A673 (cell line): ENCODE measurements around the gene LY6G5B. TPM values are rescaled to one million over a fixed set of nuclear protein-coding genes. Genes with fewer than 3 reads are reported as not detected.

Source experiments
- BruUV-seq: library from RNA; stranded (reverse); fragments of 400-500 nt; replicated peaks from 2 replicates; lab custom pipeline; 2021; lab: Mats Ljungman, UMichigan
- CTCF ChIA-PET: fragments of 300-600 bp; sonication (Branson Sonifier 250); formaldehyde crosslinking; loops from one replicate; lab custom pipeline; 2022; ENCODE audit warnings: antibody characterized with exemption; lab: Charles Lee
- POLR2A ChIA-PET: fragments of 300-600 bp; sonication (Branson Sonifier 250); formaldehyde crosslinking; loops from one replicate; lab custom pipeline; 2022; ENCODE audit warnings: antibody characterized with exemption; ENCODE audit not compliant: low non-redundant PET; lab: Charles Lee
- DNase-seq: peaks from one replicate; pipeline ENCODE4 v3.0.0-alpha.2; 2015; ENCODE audit warnings: low spot score
- H3K27ac ChIP-seq: fragments of 200-600 bp; sonication (generic); 2 replicates; pipeline ENCODE4 v1.5.1; 2016; ENCODE audit warnings: mixed run types, low read depth, mild to moderate bottlenecking, mixed read lengths, antibody characterized with exemption, low read length; ENCODE audit not compliant: poor library complexity, severe bottlenecking
- H3K27me3 ChIP-seq: fragments of 200-600 bp; sonication (generic); replicated peaks from 2 replicates; pipeline ENCODE4 v1.6.1; 2017; ENCODE audit warnings: mixed run types, low read depth, mild to moderate bottlenecking, mixed read lengths, antibody characterized with exemption, low read length; ENCODE audit not compliant: insufficient read depth, poor library complexity
- H3K36me3 ChIP-seq: fragments of 200-600 bp; sonication (generic); 2 replicates; pipeline ENCODE4 v1.6.1; 2016; ENCODE audit warnings: mixed run types, mild to moderate bottlenecking, mixed read lengths, antibody characterized with exemption, low read length; ENCODE audit not compliant: insufficient read depth, poor library complexity, severe bottlenecking
- H3K4me1 ChIP-seq: fragments of 200-600 bp; sonication (generic); 2 replicates; pipeline ENCODE4 v1.6.1; 2017; ENCODE audit warnings: mixed run types, mild to moderate bottlenecking, mixed read lengths, antibody characterized with exemption, low read length; ENCODE audit not compliant: insufficient read depth, poor library complexity, severe bottlenecking
- H3K4me3 ChIP-seq: fragments of 200-600 bp; sonication (generic); 2 replicates; pipeline ENCODE4 v1.5.1; 2016; ENCODE audit warnings: low read depth, mixed run types, mild to moderate bottlenecking, mixed read lengths, low read length; ENCODE audit not compliant: poor library complexity, severe bottlenecking
- H3K9me3 ChIP-seq: fragments of 200-600 bp; sonication (generic); 2 replicates; pipeline ENCODE4 v1.6.1; 2016; ENCODE audit warnings: mixed run types, low read depth, mild to moderate bottlenecking, mixed read lengths, antibody characterized with exemption, low read length; ENCODE audit not compliant: poor library complexity, severe bottlenecking
- EZH2 ChIP-seq: fragments of 200-600 bp; sonication (generic); IDR thresholded peaks from 2 replicates; pipeline ENCODE4 v1.6.1; 2017; ENCODE audit warnings: borderline replicate concordance, low read depth, mild to moderate bottlenecking, mixed read lengths, antibody characterized with exemption, low read length; ENCODE audit not compliant: poor library complexity, severe bottlenecking
- intact Hi-C: fragments of 100-400 bp; cut with micrococcal nuclease; formaldehyde crosslinking; loops from one replicate; pipeline ENCODE4 v1.10.0; 2022; ENCODE audit not compliant: unreplicated experiment
- total RNA-seq: library from RNA; stranded (reverse); gene quantifications from 2 replicates; pipeline ENCODE4 v1.2.3, GENCODE V29; 2021
- TF ChIP-seq, protein P1 (sequence below): fragments of 300-800, 200-600 bp; sonication (generic); conservative IDR thresholded peaks from 2 replicates; pipeline ENCODE4 v1.5.1; 2017; ENCODE audit warnings: low read depth, mild to moderate bottlenecking, antibody characterized with exemption, low read length, moderate library complexity, mixed read lengths

Gene LY6G5B
- total RNA-seq, 1 experiment from 2014 or later: 18.9 TPM

DNA sequence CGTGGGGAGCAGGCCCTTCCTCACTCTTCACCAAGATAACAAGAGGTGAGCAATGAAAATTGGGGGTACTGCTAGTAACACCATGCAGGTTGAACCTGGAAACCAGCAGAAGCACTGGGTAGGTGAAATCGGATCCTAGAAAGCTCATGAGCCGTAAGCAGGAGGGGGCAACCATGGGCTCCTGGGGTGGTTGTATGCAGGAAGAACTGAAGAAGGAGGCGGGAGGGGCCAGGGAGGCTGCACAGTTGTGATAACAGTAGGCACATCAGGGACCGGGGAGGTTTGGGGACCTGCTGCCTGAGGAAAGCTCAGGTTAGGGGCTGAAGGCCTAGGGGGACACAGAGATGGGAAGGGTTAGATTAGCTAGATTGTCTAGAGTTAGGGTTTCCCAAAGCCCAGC, 16.7 kb downstream of the LY6G5B start:
- intact Hi-C loops: loop anchor here (10.0 kb wide), 1 partner anchor 268 kb away; the partner anchor contains the start of genes NELFE and SKIC2
- BruUV-seq: no TSS peak
- no peak overlapping the region for H3K27ac ChIP-seq
- H3K36me3 ChIP-seq: peaks cover 23% of the 10 kb centered on the region
- TF ChIP-seq EZH2: no peak
- TF ChIP-seq, protein P1, sequence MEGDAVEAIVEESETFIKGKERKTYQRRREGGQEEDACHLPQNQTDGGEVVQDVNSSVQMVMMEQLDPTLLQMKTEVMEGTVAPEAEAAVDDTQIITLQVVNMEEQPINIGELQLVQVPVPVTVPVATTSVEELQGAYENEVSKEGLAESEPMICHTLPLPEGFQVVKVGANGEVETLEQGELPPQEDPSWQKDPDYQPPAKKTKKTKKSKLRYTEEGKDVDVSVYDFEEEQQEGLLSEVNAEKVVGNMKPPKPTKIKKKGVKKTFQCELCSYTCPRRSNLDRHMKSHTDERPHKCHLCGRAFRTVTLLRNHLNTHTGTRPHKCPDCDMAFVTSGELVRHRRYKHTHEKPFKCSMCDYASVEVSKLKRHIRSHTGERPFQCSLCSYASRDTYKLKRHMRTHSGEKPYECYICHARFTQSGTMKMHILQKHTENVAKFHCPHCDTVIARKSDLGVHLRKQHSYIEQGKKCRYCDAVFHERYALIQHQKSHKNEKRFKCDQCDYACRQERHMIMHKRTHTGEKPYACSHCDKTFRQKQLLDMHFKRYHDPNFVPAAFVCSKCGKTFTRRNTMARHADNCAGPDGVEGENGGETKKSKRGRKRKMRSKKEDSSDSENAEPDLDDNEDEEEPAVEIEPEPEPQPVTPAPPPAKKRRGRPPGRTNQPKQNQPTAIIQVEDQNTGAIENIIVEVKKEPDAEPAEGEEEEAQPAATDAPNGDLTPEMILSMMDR: no peak
- H3K9me3 ChIP-seq: no peaks in the 10 kb centered on the region
- ChIA-PET CTCF (no interaction called here), POLR2A (no interaction called here)
- no peak for DNase-seq
- no peak overlapping the region for H3K4me3 ChIP-seq
- no peaks in the 10 kb centered on the region for H3K27me3 ChIP-seq
- no peaks in the 10 kb centered on the region for H3K4me1 ChIP-seq

DNA sequence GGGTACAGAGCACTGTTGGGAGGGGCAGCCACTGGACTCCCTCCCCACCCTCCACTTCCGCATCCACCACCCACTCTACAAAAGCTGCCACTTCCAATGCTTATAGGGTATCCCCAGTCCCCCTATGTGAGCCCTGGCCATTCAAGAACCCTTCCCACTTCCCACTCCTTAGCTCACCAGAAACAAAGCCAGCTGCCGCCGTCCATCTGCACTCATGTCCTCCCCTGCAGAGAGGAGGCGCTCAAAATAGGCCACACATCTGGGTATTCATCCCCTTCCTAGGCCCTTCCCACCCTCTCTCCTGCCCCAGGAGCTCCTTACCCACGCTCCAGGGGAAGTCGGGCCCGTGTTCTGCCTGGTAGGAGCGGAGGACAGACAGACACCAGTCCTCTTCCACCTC, 17.5 kb downstream of the LY6G5B start:
- Histone ChIP-seq H3K4me1 (no peaks in the 10 kb centered on the region), H3K27ac (no peak overlapping the region), H3K9me3 (no peaks in the 10 kb centered on the region), H3K4me3 (no peak overlapping the region), H3K27me3 (no peaks in the 10 kb centered on the region), H3K36me3 (peaks cover 23% of the 10 kb centered on the region)
- ChIA-PET CTCF (interaction anchor here (0.5 kb wide), 1 partner anchor 76 kb away, joined by 4 read pairs; no protein-coding TSS in a partner anchor), POLR2A (no interaction called here)
- intact Hi-C loops: loop anchor here (10.0 kb wide), 1 partner anchor 267 kb away; the partner anchor contains the start of genes NELFE and SKIC2
- DNase-seq: no peak
- TF ChIP-seq EZH2: no peak
- TF ChIP-seq, protein P1: no peak
- no TSS peak for BruUV-seq

DNA sequence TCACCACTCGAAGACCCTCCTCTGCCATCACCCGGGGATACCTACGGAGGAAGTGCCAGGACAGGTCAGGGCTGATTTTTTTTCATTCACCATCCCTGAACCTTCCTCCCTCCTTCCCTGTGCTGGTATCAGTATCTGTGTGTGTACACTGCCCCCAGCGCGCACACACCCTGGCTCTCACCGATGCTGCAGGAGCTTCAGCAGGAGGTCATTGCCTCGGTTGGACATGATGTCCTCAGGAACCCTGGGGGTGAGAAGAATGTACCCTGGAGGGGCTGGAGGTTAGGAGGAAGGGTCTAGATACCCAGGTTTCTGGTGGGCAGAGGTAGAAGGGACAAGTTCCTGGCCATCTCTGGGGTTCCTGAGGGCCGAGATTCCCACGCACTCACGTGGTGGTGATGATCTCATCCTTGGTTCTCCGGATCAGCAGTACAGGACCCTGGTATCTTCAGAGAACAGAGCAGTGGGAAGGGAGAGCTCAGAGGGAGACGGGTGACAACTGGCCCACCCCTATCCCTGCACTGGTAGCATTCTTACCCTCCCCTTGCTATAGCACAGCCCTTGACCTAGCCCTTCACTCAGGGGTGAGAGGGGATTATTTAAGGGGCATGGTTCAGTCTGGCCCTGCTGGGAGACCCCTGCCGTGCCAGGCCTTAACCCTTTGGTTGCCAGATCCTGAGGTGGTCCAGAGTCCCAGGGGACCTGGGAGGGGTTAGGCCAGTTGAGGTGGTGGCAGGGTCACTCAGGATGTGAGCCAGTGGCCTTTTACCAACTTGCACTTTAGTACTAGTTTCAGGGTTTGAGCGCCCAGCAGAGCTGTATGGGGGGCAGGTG, 18.3 kb downstream of the LY6G5B start:
- no peaks in the 10 kb centered on the region for H3K4me1 ChIP-seq
- no TSS peak for BruUV-seq
- no peaks in the 10 kb centered on the region for H3K27me3 ChIP-seq
- ChIA-PET POLR2A (no interaction called here), CTCF (interaction anchor here (0.5 kb wide), 1 partner anchor 77 kb away, joined by 4 read pairs; no protein-coding TSS in a partner anchor)
- H3K27ac ChIP-seq: no peak overlapping the region
- intact Hi-C loops: loop anchor here (10.0 kb wide), 1 partner anchor 267 kb away; the partner anchor contains the start of genes NELFE and SKIC2
- no peak overlapping the region for H3K4me3 ChIP-seq
- TF ChIP-seq, protein P1: no peak
- no peak for TF ChIP-seq EZH2
- DNase-seq: no peak
- no peaks in the 10 kb centered on the region for H3K9me3 ChIP-seq
- H3K36me3 ChIP-seq: peaks cover 23% of the 10 kb centered on the region
